GM21447 (cell line): ENCODE results near the gene GALNT18.

Source experiments
- ATAC-seq: cut with Tn5 transposase; IDR thresholded peaks from one replicate; pipeline ENCODE4 v1.9.1; 2021; ENCODE audit not compliant: unreplicated experiment

GALNT18 gene

GRCh38 chr11:11251394-11251970 lies 370.3 kb downstream of the GALNT18 start:
- no peak for ATAC-seq

- ATAC-seq, result no peak
Observed at GRCh38 chr11:11250470-11250869, 371.3 kb downstream of the GALNT18 start.

- ATAC-seq, result no peak
Observed at GRCh38 chr11:11247576-11247975, 374.2 kb downstream of the GALNT18 start.

GRCh38 chr11:11247086-11247485 lies 374.7 kb downstream of the GALNT18 start:
- ATAC-seq, result no peak

GRCh38 chr11:11246166-11246565 lies 375.6 kb downstream of the GALNT18 start:
- no peak for ATAC-seq

GRCh38 chr11:11245453-11245852 lies 376.4 kb downstream of the GALNT18 start:
- ATAC-seq, result no peak

GRCh38 chr11:11244470-11245080 lies 377.2 kb downstream of the GALNT18 start:
- peak; percentile 27 for ATAC-seq

- peak; percentile 63 for ATAC-seq
Observed at GRCh38 chr11:11243590-11244469, 378.0 kb downstream of the GALNT18 start.

- no peak for ATAC-seq
Observed at GRCh38 chr11:11243209-11243589, 378.6 kb downstream of the GALNT18 start.

GRCh38 chr11:11241284-11241683 lies 380.5 kb downstream of the GALNT18 start:
- ATAC-seq, result no peak

GRCh38 chr11:11239959-11240358 lies 381.8 kb downstream of the GALNT18 start:
- no peak for ATAC-seq

- no peak for ATAC-seq
Observed at GRCh38 chr11:11237070-11237832, 384.6 kb downstream of the GALNT18 start.

- no peak for ATAC-seq
Observed at GRCh38 chr11:11236498-11237059, 385.2 kb downstream of the GALNT18 start.

GRCh38 chr11:11231763-11232162 lies 390.0 kb downstream of the GALNT18 start:
- ATAC-seq, result no peak

GRCh38 chr11:11230802-11231562 lies 390.8 kb downstream of the GALNT18 start:
- no peak for ATAC-seq

GRCh38 chr11:11230087-11230486 lies 391.7 kb downstream of the GALNT18 start:
- no peak for ATAC-seq

- ATAC-seq, result no peak
Observed at GRCh38 chr11:11229647-11230046, 392.2 kb downstream of the GALNT18 start.

GRCh38 chr11:11227296-11228085 lies 394.3 kb downstream of the GALNT18 start:
- ATAC-seq, result no peak
